ENCODE results near the gene ESRRG.

Gene ESRRG

GRCh38 chr1:216627252-216627651 is 96.0 kb downstream of the ESRRG start:
- Histone ChIP-seq H3K36me3 (ENCODE audit: low read depth) (no peaks in the 10 kb centered on the region), H3K4me3 (ENCODE audit: severe bottlenecking) (no peak overlapping the region), H3K27ac (ENCODE audit: poor library complexity, severe bottlenecking) (no peak overlapping the region), H3K9me3 (ENCODE audit: severe bottlenecking) (no peaks in the 10 kb centered on the region), H3K27me3 (ENCODE audit: insufficient read depth, poor library complexity, severe bottlenecking) (no peaks in the 10 kb centered on the region), H3K4me1 (ENCODE audit: insufficient read depth, poor library complexity, severe bottlenecking) (no peaks in the 10 kb centered on the region)
- no peak for ATAC-seq (ENCODE audit: low read depth)
- DNase-seq (ENCODE audit: low spot score), result no peak
- TF ChIP-seq, protein P1, sequence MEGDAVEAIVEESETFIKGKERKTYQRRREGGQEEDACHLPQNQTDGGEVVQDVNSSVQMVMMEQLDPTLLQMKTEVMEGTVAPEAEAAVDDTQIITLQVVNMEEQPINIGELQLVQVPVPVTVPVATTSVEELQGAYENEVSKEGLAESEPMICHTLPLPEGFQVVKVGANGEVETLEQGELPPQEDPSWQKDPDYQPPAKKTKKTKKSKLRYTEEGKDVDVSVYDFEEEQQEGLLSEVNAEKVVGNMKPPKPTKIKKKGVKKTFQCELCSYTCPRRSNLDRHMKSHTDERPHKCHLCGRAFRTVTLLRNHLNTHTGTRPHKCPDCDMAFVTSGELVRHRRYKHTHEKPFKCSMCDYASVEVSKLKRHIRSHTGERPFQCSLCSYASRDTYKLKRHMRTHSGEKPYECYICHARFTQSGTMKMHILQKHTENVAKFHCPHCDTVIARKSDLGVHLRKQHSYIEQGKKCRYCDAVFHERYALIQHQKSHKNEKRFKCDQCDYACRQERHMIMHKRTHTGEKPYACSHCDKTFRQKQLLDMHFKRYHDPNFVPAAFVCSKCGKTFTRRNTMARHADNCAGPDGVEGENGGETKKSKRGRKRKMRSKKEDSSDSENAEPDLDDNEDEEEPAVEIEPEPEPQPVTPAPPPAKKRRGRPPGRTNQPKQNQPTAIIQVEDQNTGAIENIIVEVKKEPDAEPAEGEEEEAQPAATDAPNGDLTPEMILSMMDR (IDR thresholded peaks at IDR 0.05; ENCODE audit: poor library complexity, severe bottlenecking), result no peak

GRCh38 chr1:216626394-216627067 is 96.7 kb downstream of the ESRRG start:
- Histone ChIP-seq H3K36me3 (ENCODE audit: low read depth) (no peaks in the 10 kb centered on the region), H3K4me3 (ENCODE audit: severe bottlenecking) (no peak overlapping the region), H3K4me1 (ENCODE audit: insufficient read depth, poor library complexity, severe bottlenecking) (no peaks in the 10 kb centered on the region), H3K27me3 (ENCODE audit: insufficient read depth, poor library complexity, severe bottlenecking) (no peaks in the 10 kb centered on the region), H3K9me3 (ENCODE audit: severe bottlenecking) (no peaks in the 10 kb centered on the region), H3K27ac (ENCODE audit: poor library complexity, severe bottlenecking) (no peak overlapping the region)
- DNase-seq (ENCODE audit: low spot score) (no peak), ATAC-seq (ENCODE audit: low read depth) (no peak)
- TF ChIP-seq, protein P1 (IDR thresholded peaks at IDR 0.05; ENCODE audit: poor library complexity, severe bottlenecking), result no peak

GRCh38 chr1:216621536-216621935 is 101.7 kb downstream of the ESRRG start:
- TF ChIP-seq, protein P1 (IDR thresholded peaks at IDR 0.05; ENCODE audit: poor library complexity, severe bottlenecking), result no peak
- DNase-seq (ENCODE audit: low spot score) (no peak), ATAC-seq (ENCODE audit: low read depth) (no peak)
- H3K4me3 ChIP-seq (ENCODE audit: severe bottlenecking), result no peak overlapping the region
- no peak overlapping the region for H3K27ac ChIP-seq (ENCODE audit: poor library complexity, severe bottlenecking)
- H3K27me3 ChIP-seq (ENCODE audit: insufficient read depth, poor library complexity, severe bottlenecking), result no peaks in the 10 kb centered on the region
- no peaks in the 10 kb centered on the region for H3K9me3 ChIP-seq (ENCODE audit: severe bottlenecking)
- H3K4me1 ChIP-seq (ENCODE audit: insufficient read depth, poor library complexity, severe bottlenecking), result no peaks in the 10 kb centered on the region
- no peaks in the 10 kb centered on the region for H3K36me3 ChIP-seq (ENCODE audit: low read depth)

GRCh38 chr1:216617081-216617875 is 106.0 kb downstream of the ESRRG start:
- no peaks in the 10 kb centered on the region for H3K27me3 ChIP-seq (ENCODE audit: insufficient read depth, poor library complexity, severe bottlenecking)
- H3K27ac ChIP-seq (ENCODE audit: poor library complexity, severe bottlenecking), result no peak overlapping the region
- no peak overlapping the region for H3K4me3 ChIP-seq (ENCODE audit: severe bottlenecking)
- ATAC-seq (ENCODE audit: low read depth), result no peak
- H3K9me3 ChIP-seq (ENCODE audit: severe bottlenecking), result no peaks in the 10 kb centered on the region
- no peaks in the 10 kb centered on the region for H3K4me1 ChIP-seq (ENCODE audit: insufficient read depth, poor library complexity, severe bottlenecking)
- DNase-seq (ENCODE audit: low spot score), result no peak
- TF ChIP-seq, protein P1 (IDR thresholded peaks at IDR 0.05; ENCODE audit: poor library complexity, severe bottlenecking), result no peak
- H3K36me3 ChIP-seq (ENCODE audit: low read depth), result no peaks in the 10 kb centered on the region

DNA sequence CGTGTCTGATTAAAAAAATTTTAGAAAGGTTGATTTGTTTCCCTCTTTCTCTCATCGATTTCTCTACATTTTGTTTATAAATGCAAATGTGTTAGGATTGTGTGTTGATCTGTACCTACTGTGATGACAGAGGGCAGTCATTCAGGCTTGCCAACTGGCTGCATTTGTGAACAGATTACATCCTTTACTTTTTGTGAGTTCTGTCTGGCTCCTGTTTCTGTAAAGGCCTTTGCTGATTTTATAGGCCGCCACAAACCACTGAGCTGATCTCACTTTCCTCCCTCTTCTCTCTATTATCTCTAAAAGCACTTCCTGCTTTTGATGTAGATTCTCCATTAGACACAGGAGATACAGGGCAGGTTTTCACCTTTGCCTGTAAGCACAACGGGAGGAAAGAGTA is 106.8 kb downstream of the ESRRG start:
- DNase-seq (ENCODE audit: low spot score) (no peak), ATAC-seq (ENCODE audit: low read depth) (no peak)
- no peaks in the 10 kb centered on the region for H3K9me3 ChIP-seq (ENCODE audit: severe bottlenecking)
- H3K27me3 ChIP-seq (ENCODE audit: insufficient read depth, poor library complexity, severe bottlenecking), result no peaks in the 10 kb centered on the region
- H3K4me1 ChIP-seq (ENCODE audit: insufficient read depth, poor library complexity, severe bottlenecking), result no peaks in the 10 kb centered on the region
- TF ChIP-seq, protein P1 (IDR thresholded peaks at IDR 0.05; ENCODE audit: poor library complexity, severe bottlenecking), result no peak
- no peaks in the 10 kb centered on the region for H3K36me3 ChIP-seq (ENCODE audit: low read depth)
- H3K27ac ChIP-seq (ENCODE audit: poor library complexity, severe bottlenecking), result no peak overlapping the region
- H3K4me3 ChIP-seq (ENCODE audit: severe bottlenecking), result no peak overlapping the region

Data from RWPE2 (cell line).